ENCODE measurements around the gene CLMN.

DNA sequence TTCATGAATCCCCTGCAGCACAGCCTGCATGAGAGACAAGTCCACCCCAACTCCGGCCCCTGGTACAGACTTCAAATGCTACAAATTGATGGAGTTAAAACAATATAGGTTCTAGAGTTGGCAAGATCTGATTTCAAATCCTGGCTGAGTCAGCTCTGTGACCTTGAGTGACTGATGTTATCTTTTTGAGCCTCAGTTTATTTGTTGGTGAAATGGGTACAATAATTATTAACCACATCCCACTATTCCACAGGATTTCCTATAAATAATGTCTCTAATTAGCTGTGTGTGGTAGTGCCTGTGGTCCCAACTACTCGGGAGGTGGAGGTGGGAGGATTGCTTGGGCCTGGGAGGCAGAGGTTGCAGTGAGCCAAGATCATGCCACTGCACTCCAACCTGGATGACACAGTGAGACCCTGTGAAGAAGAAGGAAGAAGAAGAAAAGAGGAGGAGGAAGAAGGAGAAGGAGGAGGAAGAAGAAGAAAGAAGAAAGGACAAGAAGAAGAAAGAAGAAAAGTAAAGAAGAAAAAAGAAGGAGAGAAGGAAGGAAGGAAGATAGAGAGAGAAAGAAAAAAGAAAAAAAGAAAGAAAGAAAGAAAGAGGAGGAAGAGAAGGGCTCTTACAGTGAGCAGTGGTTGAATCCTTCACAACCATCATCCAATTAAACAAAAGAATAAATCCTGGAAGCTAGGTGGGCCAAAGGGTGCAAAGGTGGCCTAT is 122.7 kb downstream of the CLMN start:
- no peak for TF ChIP-seq EZH2 (IDR thresholded peaks at IDR 0.05; ENCODE audit: borderline replicate concordance, low read length)
- TF ChIP-seq, protein P1, sequence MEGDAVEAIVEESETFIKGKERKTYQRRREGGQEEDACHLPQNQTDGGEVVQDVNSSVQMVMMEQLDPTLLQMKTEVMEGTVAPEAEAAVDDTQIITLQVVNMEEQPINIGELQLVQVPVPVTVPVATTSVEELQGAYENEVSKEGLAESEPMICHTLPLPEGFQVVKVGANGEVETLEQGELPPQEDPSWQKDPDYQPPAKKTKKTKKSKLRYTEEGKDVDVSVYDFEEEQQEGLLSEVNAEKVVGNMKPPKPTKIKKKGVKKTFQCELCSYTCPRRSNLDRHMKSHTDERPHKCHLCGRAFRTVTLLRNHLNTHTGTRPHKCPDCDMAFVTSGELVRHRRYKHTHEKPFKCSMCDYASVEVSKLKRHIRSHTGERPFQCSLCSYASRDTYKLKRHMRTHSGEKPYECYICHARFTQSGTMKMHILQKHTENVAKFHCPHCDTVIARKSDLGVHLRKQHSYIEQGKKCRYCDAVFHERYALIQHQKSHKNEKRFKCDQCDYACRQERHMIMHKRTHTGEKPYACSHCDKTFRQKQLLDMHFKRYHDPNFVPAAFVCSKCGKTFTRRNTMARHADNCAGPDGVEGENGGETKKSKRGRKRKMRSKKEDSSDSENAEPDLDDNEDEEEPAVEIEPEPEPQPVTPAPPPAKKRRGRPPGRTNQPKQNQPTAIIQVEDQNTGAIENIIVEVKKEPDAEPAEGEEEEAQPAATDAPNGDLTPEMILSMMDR (IDR thresholded peaks at IDR 0.05; ENCODE audit: low read length): no peak
